ENCODE data around the gene GRK5. TPM values are rescaled to one million over a fixed set of nuclear protein-coding genes. Genes with fewer than 3 reads are reported as not detected.

GRK5 gene
- total and polyA plus RNA-seq, 8 donors: 10.9 to 95.9 (median 34.0) TPM

DNA sequence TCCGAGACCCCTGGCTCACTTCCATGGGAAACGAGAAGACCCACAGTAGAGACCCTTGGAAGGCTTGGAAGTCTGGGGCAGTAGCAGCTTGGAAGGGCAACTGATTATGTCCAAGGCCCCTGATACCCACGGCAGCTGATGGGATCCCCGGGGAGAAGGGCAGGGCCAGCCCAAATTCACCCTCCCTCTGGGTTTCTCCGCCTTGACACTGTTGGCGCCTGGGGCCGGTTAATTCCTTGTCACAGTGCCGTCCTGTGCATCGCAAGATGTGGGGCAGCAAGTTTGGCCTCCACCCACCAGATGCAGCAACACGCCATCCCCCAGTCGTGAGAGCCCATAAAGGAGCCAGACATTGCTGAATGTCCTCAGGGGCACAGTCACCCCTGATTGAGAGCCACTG, 245.9 kb downstream of the GRK5 start:
- TF ChIP-seq POLR2A (IDR thresholded peaks at IDR 0.05): no peak
- TF ChIP-seq, protein P1, sequence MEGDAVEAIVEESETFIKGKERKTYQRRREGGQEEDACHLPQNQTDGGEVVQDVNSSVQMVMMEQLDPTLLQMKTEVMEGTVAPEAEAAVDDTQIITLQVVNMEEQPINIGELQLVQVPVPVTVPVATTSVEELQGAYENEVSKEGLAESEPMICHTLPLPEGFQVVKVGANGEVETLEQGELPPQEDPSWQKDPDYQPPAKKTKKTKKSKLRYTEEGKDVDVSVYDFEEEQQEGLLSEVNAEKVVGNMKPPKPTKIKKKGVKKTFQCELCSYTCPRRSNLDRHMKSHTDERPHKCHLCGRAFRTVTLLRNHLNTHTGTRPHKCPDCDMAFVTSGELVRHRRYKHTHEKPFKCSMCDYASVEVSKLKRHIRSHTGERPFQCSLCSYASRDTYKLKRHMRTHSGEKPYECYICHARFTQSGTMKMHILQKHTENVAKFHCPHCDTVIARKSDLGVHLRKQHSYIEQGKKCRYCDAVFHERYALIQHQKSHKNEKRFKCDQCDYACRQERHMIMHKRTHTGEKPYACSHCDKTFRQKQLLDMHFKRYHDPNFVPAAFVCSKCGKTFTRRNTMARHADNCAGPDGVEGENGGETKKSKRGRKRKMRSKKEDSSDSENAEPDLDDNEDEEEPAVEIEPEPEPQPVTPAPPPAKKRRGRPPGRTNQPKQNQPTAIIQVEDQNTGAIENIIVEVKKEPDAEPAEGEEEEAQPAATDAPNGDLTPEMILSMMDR (IDR thresholded peaks at IDR 0.05): no peak
- TF ChIP-seq EP300 (IDR thresholded peaks at IDR 0.05): no peak
- no peak overlapping the region for H3K27ac ChIP-seq
- H3K27me3 ChIP-seq: no peaks in the 10 kb centered on the region
- H3K4me1 ChIP-seq: no peaks in the 10 kb centered on the region
- no peak for DNase-seq
- H3K4me3 ChIP-seq: no peak overlapping the region
- 87 to 91% (median 89%) methylated on average over 8 to 11 of the region's 11 CpGs for WGBS, 5 donors
- H3K9me3 ChIP-seq: no peaks in the 10 kb centered on the region
- H3K36me3 ChIP-seq: peaks cover 26 to 92% (median 89%) of the 10 kb centered on the region in 4 donors
- intact Hi-C loops (cut with DNase I; ENCODE audit: low total_unique reads): no loop called here

DNA sequence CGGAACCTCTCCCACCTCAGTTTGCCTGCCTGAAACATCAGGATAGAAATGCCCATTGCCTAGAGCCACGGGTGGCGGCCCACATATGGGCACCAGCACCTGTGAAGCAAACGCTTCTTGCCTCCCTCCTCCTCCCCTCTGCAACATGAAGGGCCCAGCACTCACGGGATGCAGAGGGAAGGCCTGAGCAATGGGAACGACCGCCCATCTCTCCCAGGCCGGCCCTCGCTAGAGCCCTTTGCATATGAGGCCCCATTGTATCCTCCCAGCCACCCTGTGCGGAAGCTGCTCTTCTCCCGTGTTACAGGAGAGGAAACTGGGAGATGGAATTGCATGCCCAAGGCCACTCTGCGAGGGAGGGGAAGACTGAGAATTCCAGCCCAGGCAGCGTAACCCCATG, 246.9 kb downstream of the GRK5 start:
- Histone ChIP-seq H3K9me3 (no peaks in the 10 kb centered on the region), H3K36me3 (peaks cover 26 to 92% (median 86%) of the 10 kb centered on the region in 4 donors), H3K4me3 (no peak overlapping the region), H3K27ac (no peak overlapping the region), H3K27me3 (no peaks in the 10 kb centered on the region), H3K4me1 (no peaks in the 10 kb centered on the region)
- TF ChIP-seq POLR2AphosphoS5 (IDR thresholded peaks at IDR 0.05) (no peak), EP300 (IDR thresholded peaks at IDR 0.05) (no peak), POLR2A (IDR thresholded peaks at IDR 0.05) (no peak)
- TF ChIP-seq, protein P1 (IDR thresholded peaks at IDR 0.05): no peak
- DNase-seq: no peak
- intact Hi-C loops (cut with DNase I; ENCODE audit: low total_unique reads): no loop called here
- WGBS, 5 donors: 78 to 91% (median 85%) methylated on average over 4 to 13 of the region's 13 CpGs

GRCh38 chr10:119454990-119455389, 247.6 kb downstream of the GRK5 start:
- no peak for DNase-seq
- Histone ChIP-seq H3K4me3 (no peak overlapping the region), H3K4me1 (no peaks in the 10 kb centered on the region), H3K9me3 (no peaks in the 10 kb centered on the region), H3K36me3 (peaks cover 26 to 90% (median 81%) of the 10 kb centered on the region in 4 donors), H3K27me3 (no peaks in the 10 kb centered on the region), H3K27ac (no peak overlapping the region)
- intact Hi-C loops (cut with DNase I; ENCODE audit: low total_unique reads): no loop called here
- TF ChIP-seq POLR2A (IDR thresholded peaks at IDR 0.05): no peak
- TF ChIP-seq EP300 (IDR thresholded peaks at IDR 0.05): no peak
- TF ChIP-seq, protein P1 (IDR thresholded peaks at IDR 0.05): no peak
- TF ChIP-seq POLR2AphosphoS5 (IDR thresholded peaks at IDR 0.05): no peak
- 94 to 95% (median 94%) methylated on average over 18 of the region's 18 CpGs for WGBS, 5 donors

GRCh38 chr10:119455609-119456434, 248.5 kb downstream of the GRK5 start:
- Histone ChIP-seq H3K27me3 (no peaks in the 10 kb centered on the region), H3K36me3 (peaks cover 26 to 83% (median 77%) of the 10 kb centered on the region in 4 donors), H3K4me3 (no peak overlapping the region), H3K27ac (no peak overlapping the region), H3K9me3 (no peaks in the 10 kb centered on the region), H3K4me1 (peaks cover 0 to 3% (median 2%) of the 10 kb centered on the region in 4 donors)
- WGBS, 5 donors: 89 to 93% (median 91%) methylated on average over 23 of the region's 23 CpGs
- no peak for DNase-seq
- intact Hi-C loops (cut with DNase I; ENCODE audit: low total_unique reads): no loop called here
- TF ChIP-seq EP300 (IDR thresholded peaks at IDR 0.05) (no peak), POLR2A (IDR thresholded peaks at IDR 0.05) (no peak), POLR2AphosphoS5 (IDR thresholded peaks at IDR 0.05) (no peak)
- TF ChIP-seq, protein P1 (IDR thresholded peaks at IDR 0.05): no peak
